SK-N-MC (cell line): ENCODE results near the gene PAQR7.

Source experiments
- DNase-seq: peaks from one replicate; pipeline ENCODE4 v3.0.0-alpha.2; 2011; ENCODE audit warnings: low read depth, low spot score
- H3K27ac ChIP-seq: fragments of 200-600 bp; sonication (generic); 2 replicates; pipeline ENCODE4 v1.5.1; 2016; ENCODE audit warnings: mixed run types
- H3K36me3 ChIP-seq: fragments of 200-600 bp; sonication (generic); 2 replicates; pipeline ENCODE4 v1.6.1; 2017; ENCODE audit warnings: antibody characterized with exemption, low read length, mixed read lengths; ENCODE audit not compliant: insufficient read depth
- H3K4me3 ChIP-seq: fragments of 200-600 bp; sonication (generic); 2 replicates; pipeline ENCODE4 v1.5.1; 2016
- H3K9ac ChIP-seq: fragments of 200-600 bp; sonication (generic); 2 replicates; pipeline ENCODE4 v1.8.0; 2017; ENCODE audit warnings: mixed run types, mixed read lengths; ENCODE audit not compliant: insufficient read length
- H3K9me3 ChIP-seq: fragments of 200-600 bp; sonication (generic); 2 replicates; pipeline ENCODE4 v1.6.1; 2017; ENCODE audit warnings: low read depth, mild to moderate bottlenecking, antibody characterized with exemption, low read length, moderate library complexity, mixed read lengths
- EZH2 ChIP-seq: fragments of 200-600 bp; sonication (generic); IDR thresholded peaks from one replicate; pipeline ENCODE4 v1.6.1; 2017; ENCODE audit warnings: antibody characterized with exemption
- FOXP2 ChIP-seq: optimal IDR thresholded peaks from 2 replicates; pipeline ENCODE3; 2011; ENCODE audit warnings: mild to moderate bottlenecking, moderate library complexity; ENCODE audit not compliant: insufficient read depth; ENCODE audit errors: extremely low read length, control extremely low read depth
- POLR2AphosphoS5 ChIP-seq: IDR thresholded peaks from 2 replicates; pipeline ENCODE4 v1.6.1; 2012; ENCODE audit warnings: mild to moderate bottlenecking, low read depth, low read length, borderline replicate concordance

The PAQR7 gene

GRCh38 chr1:25895365-25895990, 20.0 kb upstream of the PAQR7 start:
- DNase-seq = no peak
- Histone ChIP-seq H3K27ac (peak overlapping the region; percentile 84), H3K9me3 (no peaks in the 10 kb centered on the region), H3K36me3 (peaks cover 50% of the 10 kb centered on the region), H3K4me3 (no peak overlapping the region), H3K9ac (no peak overlapping the region)
- TF ChIP-seq EZH2 (no peak), POLR2AphosphoS5 (no peak), FOXP2 (no peak)

GRCh38 chr1:25893116-25893515, 17.6 kb upstream of the PAQR7 start:
- Histone ChIP-seq H3K27ac (peak overlapping the region; percentile 94), H3K4me3 (no peak overlapping the region), H3K36me3 (peaks cover 29% of the 10 kb centered on the region; the same call in 1 of the 2 replicates), H3K9me3 (no peaks in the 10 kb centered on the region), H3K9ac (peak overlapping the region; percentile 60)
- TF ChIP-seq EZH2 (no peak), FOXP2 (no peak), POLR2AphosphoS5 (no peak)
- no peak for DNase-seq

GRCh38 chr1:25891606-25892005, 16.1 kb upstream of the PAQR7 start:
- no peak for TF ChIP-seq POLR2AphosphoS5
- no peak for TF ChIP-seq EZH2
- no peak for TF ChIP-seq FOXP2
- peak overlapping the region; percentile 94 for H3K27ac ChIP-seq

GRCh38 chr1:25890239-25891034, 14.9 kb upstream of the PAQR7 start:
- no peak overlapping the region for H3K4me3 ChIP-seq
- H3K9ac ChIP-seq = no peak overlapping the region
- no peak for TF ChIP-seq EZH2
- no peak for TF ChIP-seq POLR2AphosphoS5
- no peak for TF ChIP-seq FOXP2
- peaks cover 13% of the 10 kb centered on the region; the same call in 1 of the 2 replicates for H3K36me3 ChIP-seq
- H3K27ac ChIP-seq = no peak overlapping the region
- no peaks in the 10 kb centered on the region for H3K9me3 ChIP-seq
- DNase-seq = no peak

More at GRCh38 chr1:25891606-25892005, 16.1 kb upstream of the PAQR7 start:
- no peak overlapping the region for H3K4me3 ChIP-seq
- no peak for DNase-seq
- peaks cover 18% of the 10 kb centered on the region; the same call in 1 of the 2 replicates for H3K36me3 ChIP-seq
- no peak overlapping the region for H3K9ac ChIP-seq
- H3K9me3 ChIP-seq = no peaks in the 10 kb centered on the region

- Histone ChIP-seq H3K9me3 (no peaks in the 10 kb centered on the region), H3K4me3 (no peak overlapping the region), H3K36me3 (peaks cover 13% of the 10 kb centered on the region; the same call in 1 of the 2 replicates), H3K27ac (no peak overlapping the region), H3K9ac (no peak overlapping the region)
- DNase-seq = no peak
- TF ChIP-seq EZH2 = no peak
- TF ChIP-seq FOXP2 = no peak
- no peak for TF ChIP-seq POLR2AphosphoS5
Observed at GRCh38 chr1:25889470-25889869, 14.0 kb upstream of the PAQR7 start.

- TF ChIP-seq POLR2AphosphoS5 (no peak), EZH2 (no peak), FOXP2 (no peak)
- Histone ChIP-seq H3K9ac (no peak overlapping the region), H3K27ac (no peak overlapping the region), H3K9me3 (no peaks in the 10 kb centered on the region), H3K36me3 (peaks cover 7% of the 10 kb centered on the region; the same call in 1 of the 2 replicates), H3K4me3 (no peak overlapping the region)
- no peak for DNase-seq
Observed at GRCh38 chr1:25888426-25888987, 13.0 kb upstream of the PAQR7 start.

- no peak overlapping the region for H3K27ac ChIP-seq
- no peak for TF ChIP-seq EZH2
- no peak for DNase-seq
- H3K9me3 ChIP-seq = no peaks in the 10 kb centered on the region
- no peak overlapping the region for H3K4me3 ChIP-seq
- H3K9ac ChIP-seq = no peak overlapping the region
- H3K36me3 ChIP-seq = peaks cover 4% of the 10 kb centered on the region; the same call in 1 of the 2 replicates
Observed at GRCh38 chr1:25885602-25886001, 10.1 kb upstream of the PAQR7 start.

- no peak for DNase-seq
- no peak for TF ChIP-seq POLR2AphosphoS5
- no peak for TF ChIP-seq EZH2
- TF ChIP-seq FOXP2 = no peak
- H3K9ac ChIP-seq = no peak overlapping the region
- no peaks in the 10 kb centered on the region for H3K36me3 ChIP-seq
- H3K4me3 ChIP-seq = no peak overlapping the region
- no peaks in the 10 kb centered on the region for H3K9me3 ChIP-seq
- H3K27ac ChIP-seq = no peak overlapping the region
Observed at GRCh38 chr1:25881266-25881665, 5.8 kb upstream of the PAQR7 start.

- TF ChIP-seq EZH2 (no peak), FOXP2 (no peak), POLR2AphosphoS5 (no peak)
- no peak overlapping the region for H3K27ac ChIP-seq
- DNase-seq = no peak
- H3K36me3 ChIP-seq = no peaks in the 10 kb centered on the region
- H3K4me3 ChIP-seq = no peak overlapping the region
- no peaks in the 10 kb centered on the region for H3K9me3 ChIP-seq
- H3K9ac ChIP-seq = no peak overlapping the region
Observed at GRCh38 chr1:25880518-25880917, 5.0 kb upstream of the PAQR7 start.
